ENCODE data around the gene DUOX2. TPM values are rescaled to one million over a fixed set of nuclear protein-coding genes. Genes with fewer than 3 reads are reported as not detected.
A peak's percentile ranks its signal among the peaks of the same experiment; 100 is the strongest.
"Not testable (repeated sequence)": the region's sequence is repeated elsewhere in the genome, so short reads cannot be mapped to it uniquely, and the experiment has no call there.

Gene DUOX2
- total RNA-seq, 2 donors from 2014 or later: 3.9 to 30.4 TPM

DNA sequence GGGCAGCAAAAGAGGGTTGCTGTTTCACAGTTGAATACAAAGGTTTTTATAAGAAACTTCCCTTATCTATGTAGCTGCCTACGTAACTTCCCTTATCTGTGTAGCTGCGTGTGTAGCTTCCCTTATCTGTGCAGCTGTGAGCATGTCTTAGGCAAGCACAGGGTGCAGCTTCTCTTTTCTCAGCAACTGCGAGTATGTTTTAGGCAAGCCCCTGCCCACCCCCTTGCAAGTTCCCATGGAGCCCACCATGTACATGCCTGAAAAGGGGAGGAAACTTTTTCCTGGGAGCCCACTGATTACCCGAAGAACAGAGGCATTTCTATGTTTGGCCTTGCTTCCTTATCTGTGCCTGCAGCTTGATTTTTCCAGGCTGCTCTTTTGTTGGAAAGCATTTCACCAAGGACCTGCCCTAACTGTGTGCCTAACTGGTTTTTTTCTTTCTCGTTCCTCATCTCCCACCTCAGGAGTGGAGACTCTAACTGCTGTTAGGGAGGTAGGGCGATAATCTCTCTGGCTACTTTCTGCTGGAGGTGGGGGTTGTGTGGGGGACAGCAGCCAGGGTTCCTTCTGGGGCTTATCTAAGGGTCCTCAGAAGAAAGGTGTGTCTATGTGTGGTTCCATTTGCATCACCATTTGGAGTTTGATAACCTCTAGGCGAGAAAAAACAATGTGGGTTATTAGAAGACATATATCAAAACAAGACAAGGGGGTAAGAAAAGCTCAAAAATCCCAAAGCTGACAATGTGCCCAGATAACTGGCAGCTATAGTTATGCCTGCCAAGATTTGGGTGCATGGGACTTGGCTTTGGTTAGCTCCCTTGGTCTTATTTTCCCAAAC, 65.0 kb downstream of the DUOX2 start:
- peak; percentile 43 for ATAC-seq
- DNase-seq: peak in 1 of 2 donors; percentile 22
- intact Hi-C loops (cut with DNase I, micrococcal nuclease): no loop called here

DNA sequence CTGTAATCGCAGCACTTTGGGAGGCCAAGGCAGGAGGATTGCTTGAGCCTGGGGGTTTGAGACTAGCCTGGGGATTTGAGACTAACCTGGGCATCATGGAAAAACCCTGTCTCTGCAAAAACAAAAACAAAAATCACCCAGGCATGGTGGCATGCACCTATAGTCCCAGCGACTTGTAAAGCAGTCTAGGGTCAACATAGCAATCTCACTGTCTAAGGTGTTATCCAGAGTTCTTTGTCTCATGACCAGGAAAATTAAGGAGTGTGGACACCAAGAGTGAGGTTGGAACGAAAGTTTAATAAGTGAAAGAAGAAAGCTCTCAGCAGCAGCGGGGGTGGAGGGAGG, 65.6 kb downstream of the DUOX2 start:
- intact Hi-C loops (cut with DNase I, micrococcal nuclease); ATAC-seq; DNase-seq: not testable (repeated sequence)

DNA sequence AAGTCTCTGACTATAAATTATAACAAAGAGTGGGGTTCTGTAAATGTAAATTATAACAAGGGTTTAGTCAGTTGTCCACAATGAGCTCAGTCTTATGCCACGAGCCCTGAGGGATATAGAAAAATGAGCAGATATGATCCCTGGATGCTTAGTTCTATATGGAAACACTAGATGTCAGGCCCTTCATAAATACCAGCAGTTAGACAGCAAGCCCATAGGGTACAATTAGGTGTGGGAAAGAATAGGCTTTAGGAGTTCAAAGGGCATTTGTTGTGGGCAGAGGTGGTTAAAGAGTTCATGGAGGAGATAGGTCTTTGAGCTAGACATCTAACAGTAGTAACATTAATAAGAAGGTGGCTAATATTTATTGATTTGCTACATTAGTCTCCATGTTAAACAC, 69.7 kb downstream of the DUOX2 start:
- intact Hi-C loops (cut with DNase I, micrococcal nuclease); DNase-seq: not testable (repeated sequence)
- peak; percentile 81 for ATAC-seq

GRCh38 chr15:45042859-45043258, 71.1 kb downstream of the DUOX2 start:
- intact Hi-C loops (cut with DNase I, micrococcal nuclease); DNase-seq: not testable (repeated sequence)
- ATAC-seq: peak; percentile 40

Other genes starting within 250 kb of the DUOX2 start
- gene TERB2, start 157.5 kb downstream of the DUOX2 start, total RNA-seq: not detected
- gene SORD, start 91.0 kb downstream of the DUOX2 start, total RNA-seq: 10 to 100 TPM; 13.2 to 23.3 TPM
- gene DUOXA2, start 154 bp upstream of the DUOX2 start, total RNA-seq: 1 to 10 TPM; 1.3 to 4.9 TPM
- 1 to 10 TPM in 1 of 2 donors, under 1 TPM in 1; 0.67 to 1.6 TPM for gene DUOXA1, start 15.7 kb upstream of the DUOX2 start, total RNA-seq
- gene DUOX1, start 15.8 kb upstream of the DUOX2 start, total RNA-seq: under 1 TPM; 0.56 to 0.85 TPM
- 1 to 10 TPM; 5.6 to 8.3 TPM for gene SHF, start 73.8 kb upstream of the DUOX2 start, total RNA-seq
- 10 to 100 TPM; 39.0 to 44.9 TPM for gene SLC28A2, start 138.1 kb upstream of the DUOX2 start, total RNA-seq

All from left colon (tissue), 2 donors.